Left kidney (tissue), 2 donors: ENCODE measurements around the gene PHF10. TPM values are rescaled to one million over a fixed set of nuclear protein-coding genes. Genes with fewer than 3 reads are reported as not detected.

Source experiments
- DNase-seq: peaks from one replicate; pipeline ENCODE4 v3.0.0-alpha.2; 2013
- polyA plus RNA-seq: library from polyadenylated mRNA; unstranded; fragments of 120-200 nt; gene quantifications from one replicate; pipeline ENCODE4 v1.2.1, GENCODE V29; 2013; ENCODE audit not compliant: insufficient read length

Gene PHF10
- polyA plus RNA-seq, 1 donor = 132 TPM

DNA sequence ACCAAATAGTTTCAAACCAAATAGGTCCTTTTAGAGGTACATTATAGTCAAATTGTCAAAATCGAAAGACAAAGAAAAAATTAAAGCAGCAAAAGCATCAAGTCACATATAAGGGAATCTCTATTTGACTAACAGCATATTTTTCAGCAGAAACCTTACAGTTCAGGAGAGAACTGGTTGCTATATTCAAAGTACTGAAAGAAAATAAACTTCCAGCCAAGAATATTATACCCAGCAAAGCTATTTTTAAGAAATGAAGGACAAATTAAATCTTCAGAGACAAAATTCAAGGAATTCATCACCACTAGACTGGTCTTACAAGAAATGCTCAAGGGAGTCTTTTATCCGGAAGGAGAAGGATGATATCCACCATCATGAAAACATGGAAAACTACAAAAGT is 38.4 kb downstream of the PHF10 start:
- DNase-seq = no peak

DNA sequence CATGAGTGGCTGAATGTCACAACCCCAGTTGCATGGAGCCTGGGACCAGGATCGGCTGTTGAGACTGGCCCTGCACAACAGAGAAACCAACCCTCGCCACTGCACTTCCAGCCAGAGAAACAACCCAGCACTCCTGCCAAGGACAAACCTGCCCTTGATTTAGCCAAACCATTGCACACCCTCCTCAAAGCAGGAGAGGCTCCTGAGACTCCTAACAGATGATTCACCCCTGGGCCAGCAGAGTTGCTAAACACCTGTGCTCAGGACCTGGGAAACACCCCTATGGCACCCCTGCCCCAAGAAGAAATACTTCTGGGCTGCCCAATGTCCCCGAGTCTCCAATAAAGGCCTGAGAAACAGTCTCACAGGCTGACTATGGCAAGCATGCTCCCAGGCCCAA is 40.2 kb downstream of the PHF10 start:
- no peak for DNase-seq

DNA sequence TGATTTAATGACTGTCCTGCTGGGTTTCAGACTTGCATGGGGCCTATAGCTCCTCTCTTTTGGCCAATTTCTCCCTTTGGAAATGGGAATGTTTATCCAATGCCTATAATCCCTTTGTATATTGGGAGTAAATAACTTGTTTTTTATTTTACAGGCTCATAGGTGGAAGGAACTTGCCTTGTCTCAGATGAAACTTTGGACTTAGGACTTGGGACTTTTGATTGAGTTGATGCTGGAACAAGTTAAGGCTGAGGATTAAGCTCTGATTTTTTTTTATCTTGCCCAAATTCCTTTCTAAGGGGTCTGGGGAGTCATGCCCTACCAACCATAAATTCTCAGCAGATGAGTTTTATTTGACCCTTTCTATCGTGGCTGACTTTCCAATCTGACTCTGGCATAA is 46.0 kb downstream of the PHF10 start:
- no peak for DNase-seq

DNA sequence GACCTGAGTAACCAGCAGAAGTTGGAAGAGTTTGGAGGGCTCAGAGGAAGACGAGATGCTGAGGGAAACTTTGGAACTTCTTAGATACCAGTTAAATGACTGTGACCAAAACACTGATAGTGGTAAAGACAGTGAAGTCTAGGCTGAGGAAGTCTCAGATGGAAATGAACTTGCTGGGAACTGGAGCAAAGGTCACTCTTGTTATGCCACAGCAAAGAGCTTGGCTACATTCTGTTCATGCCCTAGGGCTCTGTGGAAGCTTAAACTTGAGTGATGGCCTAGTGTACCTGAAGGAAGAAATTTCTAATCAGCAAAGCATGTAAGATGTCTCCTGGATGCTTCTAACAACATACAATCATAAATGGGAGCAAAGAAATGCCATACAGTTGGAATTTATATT is 47.2 kb downstream of the PHF10 start:
- DNase-seq = no peak

DNA sequence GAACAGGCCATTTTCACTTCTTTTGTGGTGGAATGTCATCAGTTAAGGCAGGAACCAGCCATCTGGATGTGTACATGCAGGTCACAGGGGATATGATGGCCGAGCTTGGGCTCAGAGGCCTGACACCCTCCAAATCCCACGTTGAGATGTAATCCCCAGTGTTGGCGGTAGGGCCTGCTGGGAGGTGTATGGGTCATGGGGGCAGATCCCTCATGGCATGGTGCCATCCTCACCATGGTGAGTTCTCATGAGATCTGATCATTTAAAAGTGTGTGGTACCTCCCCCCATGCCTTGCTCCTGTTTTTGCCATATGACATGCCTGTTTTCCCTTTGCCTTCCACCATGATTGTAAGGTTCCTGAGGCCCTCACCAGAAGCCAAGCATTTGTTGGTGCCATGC is 49.3 kb downstream of the PHF10 start:
- DNase-seq = no peak

DNA sequence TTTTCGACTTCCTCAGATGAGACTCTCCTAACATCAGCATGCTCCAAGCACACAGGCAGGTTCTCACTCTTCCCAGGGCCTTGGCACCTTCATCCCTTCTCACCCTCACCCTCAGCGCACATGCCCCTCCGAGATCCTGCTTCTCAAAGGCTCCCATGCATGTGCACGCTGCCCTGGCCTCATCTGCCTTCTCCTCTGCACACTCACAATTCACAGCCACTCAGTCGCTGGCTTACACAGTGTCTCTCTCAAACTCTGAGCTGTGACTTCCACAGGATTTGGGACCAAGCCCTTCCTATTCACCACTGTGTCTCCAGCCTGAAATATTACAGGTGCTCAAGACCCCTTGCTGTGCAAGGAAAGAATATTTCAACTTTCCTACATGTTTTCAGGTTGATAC is 52.7 kb downstream of the PHF10 start:
- no peak for DNase-seq

DNA sequence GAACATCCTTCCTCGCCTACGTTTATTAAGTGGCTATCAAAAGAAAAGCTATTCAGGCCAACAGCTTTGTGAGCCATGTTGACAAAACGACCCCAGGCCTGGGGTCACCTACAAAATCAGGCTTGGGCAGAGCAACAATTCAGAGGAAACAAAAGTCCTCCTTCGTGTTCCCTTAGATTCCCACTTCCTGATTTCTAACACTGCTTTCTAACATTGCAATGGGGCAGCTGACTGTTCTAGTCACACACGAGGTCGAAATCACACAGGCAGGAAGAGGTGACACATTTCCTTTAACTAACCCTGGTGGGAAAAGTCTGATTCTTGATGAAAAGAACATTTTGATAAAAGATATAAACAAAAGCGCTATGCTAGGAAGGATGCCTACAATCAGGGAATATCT is 54.4 kb downstream of the PHF10 start:
- DNase-seq = no peak

DNA sequence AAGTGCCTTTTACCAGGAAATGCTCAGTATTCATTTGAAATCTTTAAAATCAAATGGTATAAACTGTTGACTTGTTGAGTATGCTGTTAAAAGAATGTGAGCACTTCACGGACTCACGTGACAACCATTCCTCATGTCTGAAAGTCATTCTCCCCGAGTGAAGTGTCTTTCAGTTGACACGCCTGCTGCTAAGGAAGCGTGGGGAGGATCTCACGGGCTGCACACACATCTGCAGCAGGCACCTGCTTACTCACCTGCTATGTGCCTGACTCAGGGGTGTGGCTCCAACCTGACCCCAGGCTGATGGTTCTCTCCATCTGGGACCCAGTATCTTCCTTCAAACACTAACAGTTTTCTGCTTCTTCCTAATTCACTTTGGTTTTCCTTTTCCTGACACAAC is 55.2 kb downstream of the PHF10 start:
- DNase-seq = no peak

DNA sequence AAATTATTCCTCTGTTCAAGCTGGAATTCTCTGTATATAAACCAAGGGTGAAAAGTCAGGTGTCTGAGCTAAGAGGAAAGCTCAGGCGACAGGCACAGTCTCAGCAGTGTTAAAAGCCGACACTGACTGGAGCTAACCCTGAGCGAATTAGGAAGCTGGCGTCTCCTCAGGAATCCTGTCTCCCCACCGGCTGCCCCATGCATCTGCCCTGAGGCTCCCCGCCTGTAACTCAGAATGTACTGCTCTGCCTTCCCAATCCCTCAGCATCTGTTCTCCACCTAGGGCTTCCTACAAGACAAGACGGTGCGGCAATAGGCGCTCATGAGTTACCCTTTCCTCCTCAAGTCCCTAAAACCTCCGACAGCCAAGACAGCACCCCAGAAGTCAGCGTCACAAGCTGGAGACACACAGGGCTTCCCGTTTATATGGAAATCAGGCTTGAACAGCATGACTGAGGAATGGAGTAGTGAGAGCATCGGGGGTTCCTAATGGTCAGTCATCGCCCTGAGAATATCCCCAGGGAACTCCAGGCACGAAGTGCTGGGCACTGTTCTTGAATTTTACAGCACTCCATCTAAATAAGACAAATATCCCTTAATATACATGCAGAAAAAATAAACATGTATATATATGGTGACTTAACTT is 56.0 kb downstream of the PHF10 start:
- DNase-seq = no peak

DNA sequence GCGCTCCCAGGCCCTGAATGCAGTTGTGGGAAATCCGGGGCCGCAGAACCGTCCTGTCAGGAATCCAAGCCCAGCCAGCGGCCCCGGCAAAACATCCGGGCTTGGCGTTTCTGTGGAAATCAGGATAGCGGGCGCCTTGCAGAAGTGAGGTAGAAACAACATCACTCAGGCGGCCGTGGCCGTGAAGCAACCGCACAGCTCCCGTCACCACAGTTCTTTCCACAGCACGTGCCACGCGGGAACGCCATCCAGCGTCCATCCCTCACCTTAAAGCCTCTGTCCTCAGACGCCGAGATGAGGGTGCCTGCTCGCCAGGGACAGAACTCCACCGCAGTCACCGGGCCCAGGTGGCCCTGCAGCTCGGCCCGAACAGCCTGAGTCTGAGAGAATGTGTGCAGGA is 56.6 kb downstream of the PHF10 start:
- no peak for DNase-seq

DNA sequence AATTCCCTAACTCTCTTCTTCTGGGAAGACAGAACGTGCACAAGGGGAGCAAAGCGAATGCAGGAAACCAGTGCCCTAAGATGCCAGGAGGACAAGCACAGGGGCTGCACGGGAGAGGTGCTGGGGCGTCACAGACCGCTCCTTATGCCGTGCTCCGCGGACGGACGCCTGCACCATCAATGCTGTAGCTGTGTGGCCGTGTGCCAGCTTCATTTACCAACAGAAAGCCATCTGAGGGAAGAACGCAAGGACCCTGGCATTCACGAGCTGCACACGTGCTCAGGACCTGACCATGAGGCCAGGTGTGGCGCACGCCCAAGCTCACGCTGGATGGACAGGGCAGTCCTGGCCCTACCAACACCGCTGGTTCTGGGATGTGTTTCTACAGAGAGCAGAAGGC is 57.9 kb downstream of the PHF10 start:
- no peak for DNase-seq

DNA sequence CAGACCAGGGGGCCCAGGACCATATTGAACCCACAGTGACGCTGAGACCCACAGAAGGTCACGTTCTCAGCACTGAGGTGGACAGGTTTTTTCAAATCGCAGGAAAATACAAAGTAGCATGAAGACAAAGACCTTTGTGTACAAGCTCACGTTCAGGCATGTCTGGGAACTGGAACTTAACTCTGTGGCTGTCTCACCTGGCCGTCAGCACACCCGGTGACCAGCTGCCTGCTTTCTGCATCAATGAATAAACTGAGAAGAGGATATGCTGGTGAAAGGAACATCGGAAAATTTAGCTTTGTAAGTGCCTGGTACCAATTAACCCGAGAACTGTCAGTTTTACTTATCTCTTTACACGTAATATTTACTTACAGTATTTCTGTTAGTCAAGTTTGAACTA is 59.0 kb downstream of the PHF10 start:
- no peak for DNase-seq

DNA sequence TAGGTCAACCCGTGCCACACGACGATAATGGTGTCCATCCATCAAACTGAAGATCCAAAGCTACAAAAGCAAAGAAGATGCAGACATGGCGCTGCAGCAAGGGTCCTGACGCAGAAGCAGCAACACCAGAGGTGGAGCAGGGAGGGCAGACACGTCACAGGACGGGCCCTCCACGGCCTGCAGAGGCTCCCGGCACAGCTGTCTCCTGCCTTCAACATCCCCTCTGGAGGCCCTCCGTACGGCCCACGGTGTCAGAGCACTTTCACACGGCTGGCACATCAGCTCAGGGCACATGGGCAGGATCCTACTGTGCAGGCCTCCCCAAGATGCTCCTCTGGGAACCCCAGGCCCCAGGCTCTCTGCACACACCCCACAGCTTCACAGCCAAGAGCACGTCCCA is 60.1 kb downstream of the PHF10 start:
- no peak for DNase-seq

DNA sequence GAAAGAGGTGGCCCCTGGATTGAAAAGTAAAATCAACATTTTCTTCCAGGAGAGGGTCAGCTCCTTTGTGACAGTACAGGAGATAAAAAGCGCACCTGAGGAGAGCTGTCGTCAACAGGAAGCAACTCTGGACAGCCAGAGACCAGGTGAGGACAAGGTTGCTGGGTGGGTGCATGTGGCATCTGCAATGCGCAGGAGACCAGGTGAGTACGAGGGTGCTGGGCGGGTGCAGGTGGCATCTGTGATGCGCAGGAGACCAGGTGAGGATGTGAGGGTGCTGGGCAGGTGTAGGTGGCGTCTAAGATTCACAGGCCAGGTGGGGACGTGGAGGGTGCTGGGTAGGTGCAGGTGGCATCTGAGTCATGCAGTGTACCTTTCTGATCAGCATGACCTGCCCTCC is 60.8 kb downstream of the PHF10 start:
- DNase-seq = no peak

DNA sequence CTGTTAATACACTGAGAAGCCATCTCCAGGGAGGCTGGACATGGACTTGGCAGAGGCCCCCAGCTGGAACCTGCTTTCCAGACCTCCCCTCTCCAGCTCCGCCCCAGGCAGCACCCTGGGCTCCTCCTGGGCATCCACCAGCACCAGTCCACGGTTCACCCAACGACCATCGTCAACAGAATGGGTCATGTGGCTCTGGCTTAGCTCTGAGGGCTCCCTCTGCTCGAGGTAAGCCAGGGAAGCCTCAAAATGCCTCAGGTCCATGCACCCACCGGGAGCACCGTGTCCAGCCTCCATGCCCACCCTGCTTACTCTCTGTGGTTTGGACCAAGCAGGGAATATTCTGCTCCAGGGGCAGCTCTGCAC is 62.9 kb downstream of the PHF10 start:
- no peak for DNase-seq

DNA sequence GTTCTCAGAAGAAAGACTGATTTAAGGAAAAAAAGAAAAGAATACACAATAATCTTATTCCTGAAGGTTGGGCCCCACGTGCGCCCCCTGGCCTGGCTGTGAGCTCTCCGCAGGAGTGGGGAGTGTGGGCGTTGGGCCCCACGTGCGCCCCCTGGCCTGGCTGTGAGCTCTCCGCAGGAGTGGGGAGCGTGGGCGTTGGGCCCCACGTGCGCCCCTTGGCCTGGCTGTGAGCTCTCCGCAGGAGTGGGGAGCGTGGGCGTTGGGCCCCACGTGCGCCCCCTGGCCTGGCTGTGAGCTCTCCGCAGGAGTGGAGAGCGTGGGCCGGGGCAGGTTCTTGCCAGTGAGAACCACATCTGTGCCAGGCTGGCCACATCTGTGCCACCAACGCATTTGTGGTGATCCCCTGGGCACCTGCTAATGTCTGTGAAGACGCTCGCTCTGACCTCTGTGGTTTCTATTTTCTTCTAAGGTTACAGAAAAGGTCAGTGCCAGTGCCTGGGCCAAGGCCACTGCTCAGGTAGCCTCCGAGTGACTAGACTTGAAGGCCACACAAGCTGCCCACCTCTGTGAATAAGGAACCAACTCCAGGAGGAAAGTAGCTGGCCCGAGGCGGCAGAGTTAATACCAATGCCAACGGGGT is 63.4 kb downstream of the PHF10 start:
- no peak for DNase-seq

DNA sequence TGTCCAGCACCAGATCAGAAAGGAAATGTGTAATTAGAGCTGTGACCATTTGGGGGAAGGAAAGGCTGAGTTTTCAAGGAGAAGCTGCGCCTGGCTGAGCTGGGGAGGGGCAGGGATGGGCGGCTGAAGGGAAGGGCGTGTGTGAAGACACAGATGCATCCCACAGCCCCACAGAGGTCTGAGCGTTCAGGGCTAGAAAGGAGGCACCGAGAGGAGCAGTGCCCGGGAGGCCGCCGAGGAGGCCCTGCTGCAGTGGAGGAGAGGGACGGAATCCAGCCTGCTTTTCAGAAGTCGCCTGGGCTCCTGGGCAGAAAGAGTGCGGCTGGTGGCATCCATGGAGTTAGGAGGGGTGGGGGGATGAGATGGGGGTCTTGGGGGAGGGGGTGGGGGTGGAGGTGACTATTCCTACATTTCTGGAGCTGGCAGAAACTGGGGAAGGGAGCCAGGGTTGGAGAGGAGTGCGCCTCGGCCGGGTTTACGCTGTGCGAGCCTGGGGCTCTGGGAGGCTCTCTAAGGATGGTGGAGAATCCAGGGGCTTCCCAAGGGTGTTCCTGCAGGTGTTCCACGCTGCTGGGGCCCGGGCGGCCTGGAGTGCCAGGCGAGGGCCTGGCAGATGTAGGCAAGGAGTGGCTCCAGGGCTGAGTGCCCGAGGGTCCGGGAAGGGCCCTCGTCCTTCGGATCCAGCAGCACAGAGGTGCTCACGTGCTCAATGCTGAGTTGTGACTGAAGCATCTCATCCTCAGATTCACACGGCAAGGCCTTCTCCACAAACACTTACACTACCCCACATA is 64.3 kb downstream of the PHF10 start:
- DNase-seq = no peak

DNA sequence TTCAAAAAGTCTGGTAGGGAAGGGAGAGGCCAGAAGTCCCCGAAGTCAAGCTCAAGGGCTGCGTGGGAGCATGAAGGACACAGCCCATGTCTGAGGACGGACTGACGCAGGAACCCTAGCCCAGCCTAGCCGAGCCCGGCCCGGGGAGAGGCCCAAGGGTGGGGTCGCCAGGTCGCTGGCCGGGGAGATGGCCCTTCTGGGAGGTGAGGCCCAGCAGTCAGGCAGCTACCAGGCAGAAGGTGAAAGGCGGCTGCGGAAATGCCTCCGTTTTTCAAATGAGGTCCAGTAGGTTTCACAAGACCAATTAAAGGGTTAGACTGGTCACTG is 67.1 kb downstream of the PHF10 start:
- no peak for DNase-seq

DNA sequence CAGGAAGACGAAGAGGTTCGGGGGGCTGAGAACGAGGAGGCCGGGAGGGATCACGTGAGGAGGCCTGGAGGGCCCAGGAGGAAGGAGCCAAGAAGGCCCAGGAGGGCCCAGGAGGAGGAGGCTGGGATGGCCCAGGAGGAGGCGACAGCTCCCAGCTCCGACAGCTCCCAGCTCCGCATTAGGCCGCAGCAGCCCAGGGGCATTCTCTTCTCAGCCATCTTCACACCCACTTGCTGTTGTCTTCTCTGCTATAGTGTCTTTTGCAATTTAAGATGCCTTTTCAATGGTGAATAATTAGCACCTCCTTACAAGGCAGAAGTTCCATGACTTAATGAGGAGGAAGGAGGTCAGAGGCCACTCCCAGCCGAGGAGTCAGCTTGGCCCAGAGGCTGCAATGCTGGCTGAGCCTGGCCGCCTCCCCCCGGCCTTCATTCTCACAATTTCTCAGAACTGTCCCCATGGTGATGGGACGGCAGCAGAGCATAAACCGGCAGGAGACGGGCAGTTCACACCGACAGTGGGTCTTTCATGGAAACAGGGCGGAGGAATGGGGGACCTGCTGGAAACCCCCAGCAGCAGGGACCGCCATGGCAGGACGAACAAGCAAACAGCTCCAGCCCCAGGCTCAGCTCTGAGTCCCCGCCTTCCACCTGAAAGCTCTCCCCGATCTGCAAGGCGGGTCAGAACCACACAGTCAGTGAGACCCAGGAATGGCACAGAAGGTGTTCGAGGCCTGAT is 67.6 kb downstream of the PHF10 start:
- DNase-seq = no peak

DNA sequence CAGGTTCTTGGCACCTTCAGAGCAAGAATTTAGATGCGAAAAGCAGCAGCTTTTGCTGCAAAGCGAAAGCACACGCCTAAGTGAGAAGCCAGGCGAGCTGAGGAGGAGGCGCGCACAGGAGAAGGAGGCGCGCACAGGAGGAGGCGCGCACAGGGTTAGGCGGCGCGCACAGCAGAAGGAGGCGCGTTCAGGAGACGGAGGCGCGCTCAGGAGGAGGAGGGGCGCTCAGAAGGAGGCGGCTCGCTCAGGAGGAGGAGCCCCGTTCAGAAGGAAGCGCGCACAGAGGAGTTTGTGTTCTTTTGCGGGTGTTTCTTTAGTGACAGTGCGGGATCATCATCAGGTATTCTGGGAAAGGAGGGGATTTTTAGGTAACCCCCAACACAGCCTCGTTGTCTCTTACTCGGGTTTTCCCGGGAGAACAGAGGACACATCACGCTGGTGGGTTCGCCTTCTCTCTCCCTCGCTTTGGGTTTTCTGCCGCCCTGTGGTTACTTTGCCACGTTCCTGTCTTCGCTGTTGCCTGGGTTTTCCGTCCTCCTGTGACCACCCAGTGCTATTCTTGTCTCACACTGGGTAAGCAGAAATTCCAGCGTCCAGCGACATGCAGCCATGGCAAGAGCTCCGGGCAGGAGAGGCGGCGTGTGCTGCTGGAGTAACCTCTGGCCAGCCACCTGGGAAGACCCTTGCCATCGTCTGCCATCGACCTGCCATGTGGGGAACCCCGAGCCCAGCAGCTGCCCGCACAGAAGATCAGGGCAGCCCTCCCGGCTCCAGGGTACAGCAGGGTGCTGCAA is 69.5 kb downstream of the PHF10 start:
- peak; percentile 58 for DNase-seq
